Stimulated activated CD8-positive, alpha-beta memory T cell treated with anti-CD3 and anti-CD28 coated beads, Interleukin-4, amount 100 ng/mL, for 1 hour (primary cell): Measurements from ENCODE around the gene ORMDL1.
A peak's percentile ranks its signal among the peaks of the same experiment; 100 is the strongest.
"Not testable (repeated sequence)": the region's sequence is repeated elsewhere in the genome, so short reads cannot be mapped to it uniquely, and the experiment has no call there.

Source experiments
- DNase-seq, 2 donors: peaks; one replicate each; pipeline ENCODE4 v3.0.0-alpha.2; 2020; ENCODE audit warnings: low read depth in 2 of 2, low spot score in 1 of 2

Gene ORMDL1

DNA sequence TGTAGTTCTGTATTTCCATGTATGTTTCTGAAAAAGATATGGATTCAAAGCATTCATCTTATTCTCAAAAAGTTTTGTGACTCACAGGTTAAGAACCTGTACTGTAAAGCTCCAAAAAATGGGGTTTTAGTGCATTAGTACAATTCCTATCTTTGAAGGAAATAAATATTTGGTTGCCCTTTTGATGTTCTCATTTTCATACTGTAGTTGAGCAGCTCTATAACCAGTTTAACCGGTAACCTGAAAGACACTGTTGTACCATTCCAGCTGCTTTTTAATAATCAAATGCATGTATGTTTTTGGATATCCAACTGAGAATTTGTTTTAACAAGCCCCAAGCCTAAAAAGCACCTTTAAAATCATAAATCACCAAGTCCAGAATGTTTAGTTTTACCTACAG lies 11.9 kb downstream of the ORMDL1 start:
- no peak for DNase-seq

DNA sequence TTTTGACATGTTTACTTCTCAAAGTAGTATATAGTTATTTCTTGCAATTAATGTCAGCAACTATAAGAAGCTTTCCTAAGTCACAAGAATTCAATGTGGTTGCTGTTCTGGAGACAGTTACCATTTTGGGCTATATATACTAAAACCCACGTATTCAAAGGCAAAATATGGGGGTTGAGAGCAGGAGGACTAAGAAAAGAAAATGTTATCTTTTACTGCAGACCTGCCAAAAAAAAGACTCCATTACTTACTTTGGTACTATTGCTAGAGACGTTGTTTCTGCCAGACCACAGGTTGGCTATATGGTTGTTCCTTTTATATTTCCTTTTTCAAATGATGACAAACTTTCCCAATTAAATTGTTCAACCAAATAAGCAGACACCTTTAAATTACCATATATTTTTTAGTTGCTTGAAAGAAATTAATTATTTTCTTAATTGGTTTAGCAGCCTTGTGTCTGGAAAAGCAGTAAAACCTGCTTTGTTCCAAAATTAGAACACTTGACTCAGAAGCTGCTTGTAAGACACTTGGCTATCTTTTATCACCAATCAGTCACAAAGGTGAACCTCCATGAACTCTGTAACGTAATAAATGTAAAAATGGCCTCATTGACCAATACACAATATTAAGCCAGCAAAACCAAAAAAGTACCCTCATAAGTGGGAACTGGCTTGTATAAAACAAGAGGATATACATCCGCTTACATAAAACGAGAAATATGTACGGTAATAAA lies 13.4 kb downstream of the ORMDL1 start:
- no peak for DNase-seq

GRCh38 chr2:189763908-189764661 lies 20.1 kb downstream of the ORMDL1 start:
- no peak for DNase-seq

GRCh38 chr2:189762551-189763298 lies 21.4 kb downstream of the ORMDL1 start, which contains the start of gene OSGEPL1:
TSS of gene OSGEPL1 (minus strand) at chr2:189762792. CDS start at chr2:189761640, 1,152 bp downstream.
- peak; percentile 84 for DNase-seq

- no peak for DNase-seq
These were observed 21.9 kb downstream of the ORMDL1 start for GRCh38 chr2:189762229-189762550.

DNA sequence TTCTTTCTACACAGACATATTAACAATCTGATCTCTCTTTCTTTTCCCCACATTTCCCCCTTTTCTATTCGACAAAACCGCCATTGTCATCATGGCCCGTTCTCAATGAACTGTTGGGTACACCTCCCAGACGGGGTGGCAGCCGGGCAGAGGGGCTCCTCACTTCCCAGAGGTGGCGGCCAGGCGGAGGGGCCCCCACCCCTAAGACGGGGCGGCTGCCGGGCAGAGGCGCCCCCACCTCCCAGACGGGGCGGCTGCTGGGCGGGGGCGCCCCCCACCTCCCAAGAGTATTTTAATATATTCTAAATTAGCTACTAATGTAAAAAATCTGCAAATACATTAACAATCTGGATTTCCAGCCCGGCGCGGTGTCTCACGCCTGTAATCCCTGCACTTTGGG lies 24.0 kb downstream of the ORMDL1 start:
- not testable (repeated sequence) for DNase-seq

DNA sequence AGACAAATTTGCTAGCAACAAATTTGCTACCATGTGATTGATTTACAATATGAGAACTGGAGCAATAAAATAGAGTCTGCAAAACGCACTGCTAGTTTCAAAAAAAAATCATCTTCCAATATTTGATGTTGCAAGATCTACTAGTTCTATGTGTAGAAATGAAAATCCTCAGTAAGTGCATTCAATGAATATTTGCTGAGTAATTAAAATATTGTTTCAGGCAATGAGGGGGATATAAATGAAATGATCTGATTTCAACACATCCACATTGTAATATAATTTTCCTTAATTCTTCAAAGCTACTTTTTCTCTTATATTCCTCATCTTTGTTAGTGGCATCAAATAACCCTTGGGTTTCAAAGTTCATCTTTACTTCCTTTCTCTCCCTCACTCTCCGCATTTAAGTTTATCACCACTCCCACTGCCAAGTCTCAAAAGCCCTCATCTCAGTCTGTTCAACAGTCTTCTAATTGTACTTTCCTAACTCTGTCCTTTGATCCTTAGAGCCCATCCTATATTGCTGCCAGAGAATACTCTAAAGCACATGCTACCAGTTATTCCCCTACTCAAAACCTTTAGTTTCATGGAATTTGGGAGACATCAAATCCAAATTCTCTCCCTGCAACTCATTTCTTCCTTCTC lies 27.7 kb downstream of the ORMDL1 start:
- DNase-seq: no peak

- no peak for DNase-seq
These were observed 33.0 kb downstream of the ORMDL1 start for GRCh38 chr2:189751080-189751658.

- DNase-seq: no peak
These were observed 54.7 kb downstream of the ORMDL1 start for GRCh38 chr2:189729430-189729829.

- DNase-seq: no peak
These were observed 57.3 kb downstream of the ORMDL1 start for GRCh38 chr2:189726849-189727248.

DNA sequence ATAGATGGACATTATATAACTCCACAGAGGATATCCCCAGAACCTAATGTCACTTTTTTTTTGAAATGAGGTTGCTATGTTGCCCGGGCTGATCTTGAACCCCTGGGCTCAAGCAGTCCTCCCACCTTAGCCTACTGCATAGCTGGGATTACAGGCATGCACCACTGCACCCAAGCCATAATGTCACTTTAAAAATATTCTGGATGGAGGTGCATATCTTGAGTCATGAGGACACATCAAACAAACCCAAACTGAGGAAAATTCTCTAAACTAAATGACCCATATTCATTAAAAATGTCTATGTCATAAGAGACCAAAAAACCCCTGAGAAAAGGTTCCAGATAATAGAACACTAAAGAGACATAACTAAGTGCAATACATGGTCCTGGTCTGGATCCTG lies 57.9 kb downstream of the ORMDL1 start:
- no peak for DNase-seq

DNA sequence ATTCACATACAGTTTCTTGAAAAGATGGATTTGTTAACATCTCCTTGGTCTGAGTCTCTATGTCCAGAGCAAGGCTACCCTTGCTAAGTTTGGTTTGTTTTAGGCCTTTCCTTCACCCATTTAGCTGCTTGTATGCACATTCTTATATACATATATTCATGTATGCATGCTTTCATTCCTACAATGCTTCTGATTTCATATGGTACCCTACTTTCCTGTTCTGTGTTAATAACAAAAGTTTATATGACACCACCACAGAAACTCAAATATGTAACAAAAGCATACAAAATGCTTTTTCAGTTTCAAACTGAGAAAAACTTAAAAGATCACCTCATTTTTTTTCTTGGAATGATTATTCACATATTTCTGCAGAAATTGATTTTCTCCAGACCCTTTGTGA lies 60.9 kb downstream of the ORMDL1 start:
- DNase-seq: no peak
